ENCODE data around the gene GPBAR1.

Gene GPBAR1

DNA sequence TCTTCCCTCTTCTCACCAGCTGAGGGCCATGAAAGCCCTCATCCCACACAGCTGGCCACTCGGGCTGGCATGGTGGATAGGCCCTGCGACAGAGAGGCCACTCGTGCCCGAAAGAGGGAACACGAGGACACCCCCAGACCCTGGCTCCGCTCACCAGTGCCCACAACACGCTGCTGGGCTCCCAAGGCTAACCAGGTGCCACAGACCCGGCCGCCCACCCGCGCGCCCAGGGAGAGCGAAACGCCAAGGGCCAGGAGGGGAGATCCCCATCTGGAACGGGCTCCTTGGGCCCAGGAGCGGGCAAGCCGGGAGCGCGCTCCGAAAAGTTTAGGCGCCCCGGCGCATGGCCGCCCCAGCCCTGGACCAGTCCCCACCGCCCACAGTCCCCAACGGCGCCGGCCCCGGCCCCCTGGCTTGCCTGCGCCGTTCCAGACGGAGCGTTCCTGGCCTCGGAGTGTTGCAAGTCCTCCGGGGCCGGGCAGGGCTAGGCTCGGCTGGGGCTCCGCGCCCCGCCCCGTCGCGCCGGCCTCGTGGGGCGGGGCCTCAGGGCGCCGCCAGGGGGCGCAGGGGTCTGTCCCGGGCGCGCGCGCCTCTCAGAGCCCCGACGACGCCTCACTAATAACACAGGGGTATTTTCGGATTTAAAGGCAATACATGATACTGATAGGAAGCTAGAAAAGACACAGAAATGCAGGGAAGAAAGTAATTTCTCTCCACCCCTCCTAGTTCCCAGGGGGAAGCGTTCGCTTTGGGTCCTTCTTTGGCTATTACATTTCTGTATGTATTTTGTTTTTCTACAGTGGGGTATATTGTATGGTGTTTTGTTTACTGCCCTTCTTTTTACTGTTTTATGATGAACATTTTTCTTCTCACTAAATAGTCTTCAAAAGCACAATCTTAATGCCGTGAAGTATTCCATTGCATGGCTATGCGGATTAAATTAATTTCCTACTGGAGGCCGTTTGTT lies 31.5 kb downstream of the GPBAR1 start, which contains the start of gene TMBIM1:
TSS of gene TMBIM1 (minus strand) at position 456 of the 967 bp plus-strand sequence. CDS start 10,362 bp downstream, outside the sequence.
- H3K79me2 ChIP-seq: peaks cover 14% of the 10 kb centered on the region
- peak within 1 kb of the TSS; percentile 94 for H3K4me3 ChIP-seq (ENCODE audit: low read depth, low read length)
- peak within 1 kb of the TSS; percentile 82 for H3K27ac ChIP-seq
- H3K9me3 ChIP-seq (ENCODE audit: control insufficient read depth, low read length): no peaks in the 10 kb centered on the region
- H3K4me2 ChIP-seq (ENCODE audit: low read length): peak within 1 kb of the TSS; percentile 85
- no peaks in the 10 kb centered on the region for H3K36me3 ChIP-seq (ENCODE audit: control insufficient read depth, insufficient read depth, low read length)
- TF ChIP-seq, protein P1, sequence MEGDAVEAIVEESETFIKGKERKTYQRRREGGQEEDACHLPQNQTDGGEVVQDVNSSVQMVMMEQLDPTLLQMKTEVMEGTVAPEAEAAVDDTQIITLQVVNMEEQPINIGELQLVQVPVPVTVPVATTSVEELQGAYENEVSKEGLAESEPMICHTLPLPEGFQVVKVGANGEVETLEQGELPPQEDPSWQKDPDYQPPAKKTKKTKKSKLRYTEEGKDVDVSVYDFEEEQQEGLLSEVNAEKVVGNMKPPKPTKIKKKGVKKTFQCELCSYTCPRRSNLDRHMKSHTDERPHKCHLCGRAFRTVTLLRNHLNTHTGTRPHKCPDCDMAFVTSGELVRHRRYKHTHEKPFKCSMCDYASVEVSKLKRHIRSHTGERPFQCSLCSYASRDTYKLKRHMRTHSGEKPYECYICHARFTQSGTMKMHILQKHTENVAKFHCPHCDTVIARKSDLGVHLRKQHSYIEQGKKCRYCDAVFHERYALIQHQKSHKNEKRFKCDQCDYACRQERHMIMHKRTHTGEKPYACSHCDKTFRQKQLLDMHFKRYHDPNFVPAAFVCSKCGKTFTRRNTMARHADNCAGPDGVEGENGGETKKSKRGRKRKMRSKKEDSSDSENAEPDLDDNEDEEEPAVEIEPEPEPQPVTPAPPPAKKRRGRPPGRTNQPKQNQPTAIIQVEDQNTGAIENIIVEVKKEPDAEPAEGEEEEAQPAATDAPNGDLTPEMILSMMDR (IDR thresholded peaks at IDR 0.05): peak; percentile 60
- H2AFZ ChIP-seq: peak within 1 kb of the TSS; percentile 79
- H3K27me3 ChIP-seq (ENCODE audit: control insufficient read depth, insufficient read depth, low read length): no peaks in the 10 kb centered on the region
- H3K4me1 ChIP-seq: peaks cover 36% of the 10 kb centered on the region
- H3K9ac ChIP-seq: peak within 1 kb of the TSS; percentile 65

DNA sequence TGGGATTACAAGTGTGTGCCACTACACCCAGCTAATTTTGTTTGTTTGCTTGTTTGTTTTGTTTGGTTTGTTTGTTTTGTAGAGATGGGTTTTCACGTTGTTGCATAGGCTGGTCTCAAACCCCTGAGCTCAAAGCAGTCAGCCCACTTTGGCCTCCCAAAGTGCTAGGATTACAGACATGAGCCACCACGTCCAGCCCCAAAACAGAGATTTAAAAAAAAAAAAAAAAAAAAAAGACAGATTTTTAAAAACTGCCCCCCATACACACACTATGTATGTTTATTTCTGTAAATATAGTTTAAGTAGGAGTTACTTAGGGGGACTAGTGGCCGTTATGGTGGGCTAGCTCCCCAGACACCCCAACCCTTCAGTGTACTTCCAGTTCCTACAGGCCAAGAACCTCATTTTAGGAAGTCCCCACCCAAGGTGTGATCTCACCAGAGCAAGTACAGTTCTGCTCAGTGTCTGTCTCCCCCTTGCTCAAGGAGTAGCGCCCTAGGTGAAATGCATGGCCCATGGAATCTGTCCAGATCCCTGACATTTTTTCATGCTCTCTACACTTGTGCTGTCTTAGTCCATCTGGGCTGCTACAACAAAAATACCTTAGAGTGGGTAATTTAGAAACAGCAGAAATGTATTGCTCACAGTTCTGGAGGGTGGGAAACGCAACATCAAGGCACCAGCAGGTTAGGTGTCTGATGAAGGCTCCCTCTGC lies 33.1 kb downstream of the GPBAR1 start:
- TF ChIP-seq, protein P1 (IDR thresholded peaks at IDR 0.05): no peak
- Histone ChIP-seq H3K36me3 (ENCODE audit: control insufficient read depth, insufficient read depth, low read length) (no peaks in the 10 kb centered on the region), H3K4me2 (ENCODE audit: low read length) (no peak overlapping the region), H3K9me3 (ENCODE audit: control insufficient read depth, low read length) (no peaks in the 10 kb centered on the region), H2AFZ (no peak overlapping the region), H3K4me1 (peaks cover 34% of the 10 kb centered on the region), H3K9ac (no peak overlapping the region), H3K27ac (no peak overlapping the region), H3K27me3 (ENCODE audit: control insufficient read depth, insufficient read depth, low read length) (no peaks in the 10 kb centered on the region), H3K4me3 (ENCODE audit: low read depth, low read length) (no peak overlapping the region), H3K79me2 (peaks cover 9% of the 10 kb centered on the region)

DNA sequence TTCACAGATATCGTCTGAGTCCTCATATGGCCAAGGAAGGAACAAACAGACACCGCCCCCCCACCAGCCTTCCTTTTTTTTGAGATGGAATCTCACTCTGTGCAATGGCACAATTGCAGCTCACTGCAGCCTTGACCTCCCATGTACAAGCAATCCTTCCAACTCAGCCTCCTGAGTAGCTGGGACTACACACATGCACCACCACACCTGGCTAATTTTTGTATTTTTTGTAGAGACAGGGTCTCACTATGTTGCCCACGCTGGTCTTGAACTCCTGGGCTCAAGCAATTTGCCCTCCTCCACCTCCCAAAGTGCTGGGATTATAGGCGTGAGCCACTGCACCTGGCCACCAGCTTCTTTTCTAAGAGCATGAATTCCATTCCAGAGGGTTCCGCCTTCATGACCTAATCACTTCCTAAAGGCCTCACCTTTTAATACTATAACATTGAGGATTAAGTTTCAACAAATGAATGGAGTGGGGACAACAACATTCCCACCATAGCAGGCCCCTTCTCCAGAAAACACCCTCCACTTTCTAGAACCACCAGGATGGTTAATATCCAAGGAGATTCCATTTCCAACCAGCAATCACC lies 33.7 kb downstream of the GPBAR1 start:
- Histone ChIP-seq H3K4me3 (ENCODE audit: low read depth, low read length) (peak overlapping the region; percentile 41), H3K27ac (peak overlapping the region; percentile 61), H3K9ac (no peak overlapping the region), H2AFZ (peak overlapping the region; percentile 74), H3K36me3 (ENCODE audit: control insufficient read depth, insufficient read depth, low read length) (no peaks in the 10 kb centered on the region), H3K27me3 (ENCODE audit: control insufficient read depth, insufficient read depth, low read length) (no peaks in the 10 kb centered on the region), H3K4me1 (peaks cover 30% of the 10 kb centered on the region), H3K9me3 (ENCODE audit: control insufficient read depth, low read length) (no peaks in the 10 kb centered on the region), H3K79me2 (peaks cover 9% of the 10 kb centered on the region), H3K4me2 (ENCODE audit: low read length) (peak overlapping the region; percentile 67)
- TF ChIP-seq, protein P1 (IDR thresholded peaks at IDR 0.05): no peak

DNA sequence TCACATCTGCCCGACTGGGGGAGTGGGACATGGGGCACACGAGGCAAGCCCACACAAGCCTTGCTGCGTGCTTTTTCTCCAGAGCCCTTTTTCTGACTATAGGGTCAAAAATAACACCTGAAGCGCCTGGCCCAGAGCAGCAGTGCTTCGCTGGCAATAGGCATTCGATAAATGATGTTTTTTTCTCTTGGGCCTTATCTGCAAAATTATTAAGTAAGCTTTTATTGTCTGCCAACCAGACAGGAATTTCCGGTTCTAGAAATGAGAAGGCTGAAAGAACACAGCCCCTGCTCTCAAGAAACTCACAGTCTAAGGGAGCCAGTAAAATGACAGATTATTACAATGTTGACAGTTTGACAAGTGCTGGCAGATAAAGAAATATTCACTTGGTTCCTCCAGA lies 34.2 kb downstream of the GPBAR1 start:
- peaks cover 25% of the 10 kb centered on the region for H3K4me1 ChIP-seq
- no peak overlapping the region for H3K9ac ChIP-seq
- no peaks in the 10 kb centered on the region for H3K36me3 ChIP-seq (ENCODE audit: control insufficient read depth, insufficient read depth, low read length)
- H3K27me3 ChIP-seq (ENCODE audit: control insufficient read depth, insufficient read depth, low read length): no peaks in the 10 kb centered on the region
- peak overlapping the region; percentile 74 for H2AFZ ChIP-seq
- peak overlapping the region; percentile 41 for H3K4me3 ChIP-seq (ENCODE audit: low read depth, low read length)
- H3K9me3 ChIP-seq (ENCODE audit: control insufficient read depth, low read length): no peaks in the 10 kb centered on the region
- TF ChIP-seq, protein P1 (IDR thresholded peaks at IDR 0.05): no peak
- H3K79me2 ChIP-seq: peaks cover 5% of the 10 kb centered on the region
- H3K27ac ChIP-seq: peak overlapping the region; percentile 61
- H3K4me2 ChIP-seq (ENCODE audit: low read length): peak overlapping the region; percentile 67

All from parathyroid adenoma (tissue), 2 donors.